Kidney (tissue), 14 donors: ENCODE data around the gene ENPP1. TPM values are rescaled to one million over a fixed set of nuclear protein-coding genes. Genes with fewer than 3 reads are reported as not detected.
"Not testable (repeated sequence)": the region's sequence is repeated elsewhere in the genome, so short reads cannot be mapped to it uniquely, and the experiment has no call there.

Experiments
- DNase-seq, 5 donors: peaks; one replicate each; pipeline ENCODE4 v3.0.0-alpha.2; 2013 to 2020
- FAIRE-seq: peaks from 2 replicates; lab custom pipeline; 2012; peaks lifted over from hg19 to GRCh38; lab: Jason Lieb, UNC
- H3K27ac ChIP-seq, 2 donors: one replicate each; pipeline ENCODE4 v1.7.0; 2013; ENCODE audit warnings: low read depth in 2 of 2, low read length in 2 of 2, inconsistent platforms in 1 of 2
- H3K27me3 ChIP-seq: one replicate; pipeline ENCODE4 v1.7.1; 2013; ENCODE audit warnings: low read length, inconsistent platforms; ENCODE audit not compliant: control insufficient read depth, insufficient read depth
- H3K36me3 ChIP-seq, 3 donors: one replicate each; pipeline versions ENCODE4 v1.7.0 to v1.7.1; 2013; ENCODE audit warnings: low read length in 3 of 3, control low read depth in 1 of 3, inconsistent platforms in 1 of 3; ENCODE audit not compliant: insufficient read depth in 3 of 3, control insufficient read depth in 2 of 3
- H3K4me1 ChIP-seq, 3 donors: one replicate each; pipeline versions ENCODE4 v1.7.0 to v1.7.1; 2013; ENCODE audit warnings: low read length in 3 of 3, inconsistent platforms in 1 of 3, low read depth in 1 of 3; ENCODE audit not compliant: control insufficient read depth in 2 of 3, insufficient read depth in 2 of 3
- H3K4me3 ChIP-seq, 3 donors: one replicate each; pipeline versions ENCODE4 v1.7.0 to v1.8.1; 2013; ENCODE audit warnings: low read length in 3 of 3, control low read depth in 1 of 3, inconsistent platforms in 1 of 3
- H3K9ac ChIP-seq, 3 donors: one replicate each; pipeline versions ENCODE4 v1.7.0 to v1.7.1; 2013; ENCODE audit warnings: low read length in 3 of 3, control low read depth in 1 of 3, inconsistent platforms in 1 of 3
- H3K9me3 ChIP-seq, 3 donors: one replicate each; pipeline versions ENCODE4 v1.7.0 to v1.7.1; 2013; ENCODE audit warnings: low read length in 3 of 3, control low read depth in 1 of 3, inconsistent platforms in 1 of 3; ENCODE audit not compliant: control insufficient read depth in 2 of 3, insufficient read depth in 1 of 3
- CTCF ChIP-seq: IDR thresholded peaks from 3 replicates; pipeline ENCODE4 v1.5.1; 2012; ENCODE audit warnings: mild to moderate bottlenecking, moderate library complexity, borderline replicate concordance; ENCODE audit not compliant: insufficient read depth; ENCODE audit errors: extremely low read depth
- intact Hi-C: fragments of 100-400 bp; cut with DNase I; formaldehyde crosslinking; loops from one replicate; pipeline ENCODE4 v1.11.1; 2022
- polyA plus RNA-seq: library from polyadenylated mRNA; stranded (reverse); fragments of 350-450 nt; fragmentation: Illumina TruSeq; extraction: RNeasy Lipid Tissue Mini Kit (QIAGEN cat#74804); gene quantifications from one replicate; pipeline ENCODE4 v1.2.3, GENCODE V29; 2014; ENCODE audit warnings: low read depth, low replicate concordance; ENCODE audit not compliant: insufficient read depth
- total RNA-seq: library from RNA; stranded (reverse); fragmentation: NEBNext Ultra II Directional; extraction: Animal tissue kit (Norgen Biotek cat#: 25700); gene quantifications from one replicate; pipeline ENCODE4 v1.2.1, GENCODE V29; 2021
- donor health status: control.
- donor health status: control.
- donor health status: control.
- donor health status: control.
- donor health status: control.
- donor health status: DM: yes; HTN: yes; CAD: no.
- donor health status: Normal renal cell carcinoma (clear cell type).

ENPP1 gene
- total and polyA plus RNA-seq, 2 donors from 2014 or later, result 3.7 to 6.5 TPM

- intact Hi-C loops, result no loop called here
- H3K27ac ChIP-seq, result no peak overlapping the region
- DNase-seq, result no peak
Measured at GRCh38 chr6:131898718-131899117, 90.9 kb downstream of the ENPP1 start.

GRCh38 chr6:131900231-131900630, 92.4 kb downstream of the ENPP1 start:
- Histone ChIP-seq H3K4me1 (no peaks in the 10 kb centered on the region), H3K27ac (no peak overlapping the region), H3K9me3 (peaks cover 0 to 17% (median 0%) of the 10 kb centered on the region in 3 donors), H3K4me3 (no peak overlapping the region), H3K9ac (no peak overlapping the region), H3K27me3 (no peaks in the 10 kb centered on the region), H3K36me3 (no peaks in the 10 kb centered on the region)
- DNase-seq (no peak), FAIRE-seq (no peak)
- intact Hi-C loops, result no loop called here
- TF ChIP-seq CTCF, result no peak

More at GRCh38 chr6:131898718-131899117, 90.9 kb downstream of the ENPP1 start:
- Histone ChIP-seq H3K4me1 (peaks cover 0 to 2% (median 0%) of the 10 kb centered on the region in 3 donors), H3K4me3 (no peak overlapping the region), H3K36me3 (no peaks in the 10 kb centered on the region), H3K9ac (no peak overlapping the region), H3K27me3 (no peaks in the 10 kb centered on the region), H3K9me3 (peaks cover 0 to 17% (median 0%) of the 10 kb centered on the region in 3 donors)
- no peak for FAIRE-seq
- no peak for TF ChIP-seq CTCF

GRCh38 chr6:131901326-131901873, 93.6 kb downstream of the ENPP1 start:
- H3K9ac ChIP-seq, intact Hi-C loops, H3K27ac ChIP-seq, H3K27me3 ChIP-seq, H3K4me3 ChIP-seq, DNase-seq, H3K36me3 ChIP-seq, H3K4me1 ChIP-seq, FAIRE-seq: not testable (repeated sequence)
- H3K9me3 ChIP-seq, result peaks cover 0 to 17% (median 0%) of the 10 kb centered on the region in 3 donors

- DNase-seq, H3K27me3 ChIP-seq, FAIRE-seq, H3K9me3 ChIP-seq, H3K4me3 ChIP-seq, H3K36me3 ChIP-seq, H3K4me1 ChIP-seq, intact Hi-C loops, H3K9ac ChIP-seq, H3K27ac ChIP-seq: not testable (repeated sequence)
Measured at GRCh38 chr6:131903734-131904133, 95.9 kb downstream of the ENPP1 start.

GRCh38 chr6:131908787-131909186, 101.0 kb downstream of the ENPP1 start:
- H3K36me3 ChIP-seq, intact Hi-C loops, H3K4me3 ChIP-seq, H3K9ac ChIP-seq, DNase-seq, H3K9me3 ChIP-seq, H3K4me1 ChIP-seq, FAIRE-seq, H3K27ac ChIP-seq, H3K27me3 ChIP-seq: not testable (repeated sequence)
